Measurements from ENCODE around the gene PARP14.

The PARP14 gene

DNA sequence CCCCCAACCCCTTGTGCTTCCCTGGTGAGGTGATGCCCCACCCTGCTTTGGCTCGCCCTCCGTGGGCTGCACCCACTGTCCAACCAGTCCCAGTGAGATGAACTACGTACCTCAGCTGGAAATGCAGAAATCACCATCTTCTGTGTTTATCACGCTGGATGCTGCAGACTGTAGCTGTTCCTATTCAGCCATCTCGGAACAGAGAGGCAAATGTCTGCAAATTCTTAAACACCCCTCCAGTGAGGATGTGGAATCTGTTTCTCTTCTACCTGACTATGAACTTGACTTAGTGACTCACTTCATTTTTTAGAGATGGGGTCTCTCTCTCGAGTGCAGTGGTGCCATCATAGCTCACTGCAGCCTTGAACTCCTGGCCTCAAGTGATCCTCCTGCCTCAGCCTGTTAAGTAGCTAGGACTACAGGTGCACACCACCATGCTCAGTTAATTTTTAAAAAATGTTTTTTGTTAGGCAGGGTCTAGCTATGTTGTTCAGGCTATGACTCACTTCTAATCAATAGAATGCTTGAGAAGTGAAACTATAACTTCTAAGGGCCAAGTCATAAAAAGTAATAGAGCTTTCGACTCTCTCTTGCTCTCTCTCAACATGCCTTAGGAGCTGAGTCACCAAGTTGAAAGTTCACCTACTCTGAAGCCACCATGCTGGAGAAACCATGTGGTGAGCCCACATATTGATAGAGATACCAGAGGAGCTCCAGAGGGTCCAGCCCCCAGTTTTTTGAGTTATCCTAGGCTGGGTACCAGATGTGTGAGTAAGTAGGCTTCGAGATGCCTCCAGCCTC lies 11.5 kb upstream of the PARP14 start:
- H3K4me3 ChIP-seq (ENCODE audit: low read depth, low read length), result no peak overlapping the region
- TF ChIP-seq, protein P1, sequence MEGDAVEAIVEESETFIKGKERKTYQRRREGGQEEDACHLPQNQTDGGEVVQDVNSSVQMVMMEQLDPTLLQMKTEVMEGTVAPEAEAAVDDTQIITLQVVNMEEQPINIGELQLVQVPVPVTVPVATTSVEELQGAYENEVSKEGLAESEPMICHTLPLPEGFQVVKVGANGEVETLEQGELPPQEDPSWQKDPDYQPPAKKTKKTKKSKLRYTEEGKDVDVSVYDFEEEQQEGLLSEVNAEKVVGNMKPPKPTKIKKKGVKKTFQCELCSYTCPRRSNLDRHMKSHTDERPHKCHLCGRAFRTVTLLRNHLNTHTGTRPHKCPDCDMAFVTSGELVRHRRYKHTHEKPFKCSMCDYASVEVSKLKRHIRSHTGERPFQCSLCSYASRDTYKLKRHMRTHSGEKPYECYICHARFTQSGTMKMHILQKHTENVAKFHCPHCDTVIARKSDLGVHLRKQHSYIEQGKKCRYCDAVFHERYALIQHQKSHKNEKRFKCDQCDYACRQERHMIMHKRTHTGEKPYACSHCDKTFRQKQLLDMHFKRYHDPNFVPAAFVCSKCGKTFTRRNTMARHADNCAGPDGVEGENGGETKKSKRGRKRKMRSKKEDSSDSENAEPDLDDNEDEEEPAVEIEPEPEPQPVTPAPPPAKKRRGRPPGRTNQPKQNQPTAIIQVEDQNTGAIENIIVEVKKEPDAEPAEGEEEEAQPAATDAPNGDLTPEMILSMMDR (IDR thresholded peaks at IDR 0.05), result no peak
- no peaks in the 10 kb centered on the region for H3K79me2 ChIP-seq
- H3K9ac ChIP-seq, result no peak overlapping the region
- H3K27me3 ChIP-seq (ENCODE audit: control insufficient read depth, insufficient read depth, low read length), result no peaks in the 10 kb centered on the region
- H3K4me1 ChIP-seq, result no peaks in the 10 kb centered on the region
- H3K36me3 ChIP-seq (ENCODE audit: control insufficient read depth, insufficient read depth, low read length), result no peaks in the 10 kb centered on the region
- H3K9me3 ChIP-seq (ENCODE audit: control insufficient read depth, low read length), result no peaks in the 10 kb centered on the region
- no peak overlapping the region for H2AFZ ChIP-seq
- H3K27ac ChIP-seq, result no peak overlapping the region
- no peak overlapping the region for H3K4me2 ChIP-seq (ENCODE audit: low read length)

- no peak overlapping the region for H3K27ac ChIP-seq
- H3K27me3 ChIP-seq (ENCODE audit: control insufficient read depth, insufficient read depth, low read length), result no peaks in the 10 kb centered on the region
- no peak overlapping the region for H3K4me2 ChIP-seq (ENCODE audit: low read length)
- no peaks in the 10 kb centered on the region for H3K9me3 ChIP-seq (ENCODE audit: control insufficient read depth, low read length)
- no peak overlapping the region for H2AFZ ChIP-seq
- H3K79me2 ChIP-seq, result no peaks in the 10 kb centered on the region
- no peaks in the 10 kb centered on the region for H3K4me1 ChIP-seq
- no peak overlapping the region for H3K9ac ChIP-seq
- H3K36me3 ChIP-seq (ENCODE audit: control insufficient read depth, insufficient read depth, low read length), result no peaks in the 10 kb centered on the region
- TF ChIP-seq, protein P1 (IDR thresholded peaks at IDR 0.05), result no peak
- H3K4me3 ChIP-seq (ENCODE audit: low read depth, low read length), result no peak overlapping the region
Observed at GRCh38 chr3:122671553-122671952, 9.1 kb upstream of the PARP14 start.

DNA sequence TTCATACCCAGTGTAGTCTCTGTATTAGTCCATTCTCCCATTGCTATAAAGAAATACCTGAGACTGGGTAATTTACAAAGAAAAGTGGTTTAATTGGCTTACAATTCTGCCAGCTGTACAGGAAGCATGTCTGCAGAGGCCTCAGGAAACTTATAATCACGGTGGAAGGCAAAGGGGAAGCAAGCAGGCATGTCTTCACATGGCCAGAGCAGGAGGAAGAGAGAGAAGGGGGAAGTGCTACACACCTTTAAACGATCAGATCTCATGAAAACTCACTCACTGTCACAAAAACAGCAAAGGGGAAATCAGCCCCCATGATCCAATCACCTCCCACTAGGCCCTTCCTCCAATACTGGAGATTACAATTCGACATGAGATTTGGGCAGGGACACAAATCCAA lies 6.3 kb upstream of the PARP14 start:
- no peak overlapping the region for H3K4me3 ChIP-seq (ENCODE audit: low read depth, low read length)
- H3K27me3 ChIP-seq (ENCODE audit: control insufficient read depth, insufficient read depth, low read length), result no peaks in the 10 kb centered on the region
- H3K4me2 ChIP-seq (ENCODE audit: low read length), result no peak overlapping the region
- no peak overlapping the region for H3K9ac ChIP-seq
- no peaks in the 10 kb centered on the region for H3K9me3 ChIP-seq (ENCODE audit: control insufficient read depth, low read length)
- no peaks in the 10 kb centered on the region for H3K4me1 ChIP-seq
- H3K79me2 ChIP-seq, result no peaks in the 10 kb centered on the region
- no peaks in the 10 kb centered on the region for H3K36me3 ChIP-seq (ENCODE audit: control insufficient read depth, insufficient read depth, low read length)
- H2AFZ ChIP-seq, result no peak overlapping the region
- H3K27ac ChIP-seq, result no peak overlapping the region
- TF ChIP-seq, protein P1 (IDR thresholded peaks at IDR 0.05), result no peak

DNA sequence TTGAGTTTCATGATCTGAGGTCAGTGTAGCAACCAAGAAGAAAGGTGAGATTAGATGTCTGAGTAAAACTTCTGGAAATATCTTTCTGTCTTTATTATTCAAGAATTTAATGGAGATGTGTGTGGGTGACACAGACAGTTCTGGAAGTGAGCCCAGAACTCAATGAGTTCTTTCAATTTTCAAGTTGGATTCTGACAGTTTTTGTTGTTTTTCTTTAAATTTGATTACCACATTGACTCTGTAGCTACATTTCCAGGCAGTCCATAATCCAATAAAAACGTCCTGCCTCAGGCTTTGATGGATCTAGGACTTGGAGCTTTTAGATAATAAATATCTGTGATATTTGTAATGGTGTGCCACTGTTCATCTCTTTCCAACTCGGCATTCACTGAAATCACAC lies 3.9 kb upstream of the PARP14 start:
- H3K36me3 ChIP-seq (ENCODE audit: control insufficient read depth, insufficient read depth, low read length), result no peaks in the 10 kb centered on the region
- peaks cover 5% of the 10 kb centered on the region for H3K4me1 ChIP-seq
- H3K9ac ChIP-seq, result no peak overlapping the region
- TF ChIP-seq, protein P1 (IDR thresholded peaks at IDR 0.05), result no peak
- no peak overlapping the region for H3K27ac ChIP-seq
- no peak overlapping the region for H3K4me2 ChIP-seq (ENCODE audit: low read length)
- H3K27me3 ChIP-seq (ENCODE audit: control insufficient read depth, insufficient read depth, low read length), result no peaks in the 10 kb centered on the region
- no peak overlapping the region for H3K4me3 ChIP-seq (ENCODE audit: low read depth, low read length)
- H3K79me2 ChIP-seq, result no peaks in the 10 kb centered on the region
- H2AFZ ChIP-seq, result no peak overlapping the region
- no peaks in the 10 kb centered on the region for H3K9me3 ChIP-seq (ENCODE audit: control insufficient read depth, low read length)

DNA sequence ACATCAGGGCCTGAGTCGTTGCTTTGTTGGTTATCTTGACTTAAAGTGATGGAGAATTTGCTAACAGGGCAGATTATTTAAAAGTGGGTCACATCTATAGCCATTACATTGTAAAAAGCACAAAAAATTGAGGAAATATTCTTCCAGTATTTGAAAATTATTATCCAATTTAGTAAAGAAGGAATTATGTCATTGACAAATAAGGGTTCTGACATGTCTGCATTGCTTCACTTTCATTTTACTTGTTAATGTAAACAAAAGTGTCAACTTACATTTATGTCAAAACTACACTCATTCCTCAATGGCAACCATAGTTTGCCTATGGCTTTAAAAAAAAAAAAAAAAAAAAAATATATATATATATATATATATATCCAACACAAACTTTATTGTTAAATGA lies 3.4 kb upstream of the PARP14 start:
- Histone ChIP-seq H3K4me2 (ENCODE audit: low read length) (no peak overlapping the region), H2AFZ (no peak overlapping the region), H3K4me3 (ENCODE audit: low read depth, low read length) (no peak overlapping the region), H3K9ac (no peak overlapping the region), H3K4me1 (peaks cover 5% of the 10 kb centered on the region), H3K36me3 (ENCODE audit: control insufficient read depth, insufficient read depth, low read length) (no peaks in the 10 kb centered on the region), H3K27me3 (ENCODE audit: control insufficient read depth, insufficient read depth, low read length) (no peaks in the 10 kb centered on the region), H3K27ac (no peak overlapping the region), H3K79me2 (no peaks in the 10 kb centered on the region), H3K9me3 (ENCODE audit: control insufficient read depth, low read length) (no peaks in the 10 kb centered on the region)
- TF ChIP-seq, protein P1 (IDR thresholded peaks at IDR 0.05), result no peak

Measured in parathyroid adenoma (tissue), 2 donors.